ENCODE data around the gene HBB.

Gene HBB

DNA sequence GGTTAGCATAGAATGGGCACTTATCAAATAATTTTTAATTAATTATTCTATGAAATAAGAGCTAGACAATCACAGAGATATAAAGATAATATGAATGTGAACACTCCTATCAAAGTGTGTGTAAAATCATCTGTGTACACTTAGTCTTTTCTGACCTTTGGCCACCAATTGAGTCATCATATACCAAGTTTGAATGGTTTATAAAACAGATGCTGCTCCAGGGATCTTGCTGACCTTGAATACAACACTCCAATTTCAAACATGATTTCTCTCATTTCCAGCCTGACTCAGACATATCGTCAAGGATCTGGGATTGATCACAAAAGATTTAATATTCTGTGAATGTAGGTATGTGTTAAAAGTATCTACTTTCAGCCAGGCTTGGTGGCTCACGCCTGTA is 23.5 kb downstream of the HBB start:
- H3K4me1 ChIP-seq (ENCODE audit: control insufficient read depth, insufficient read depth, low read length) = no peaks in the 10 kb centered on the region
- no peak overlapping the region for H3K4me3 ChIP-seq (ENCODE audit: low read length)
- H3K9ac ChIP-seq (ENCODE audit: low read length) = no peak overlapping the region
- no peak overlapping the region for H3K27ac ChIP-seq (ENCODE audit: low read depth, low read length)
- no peaks in the 10 kb centered on the region for H3K27me3 ChIP-seq (ENCODE audit: control insufficient read depth, insufficient read depth, low read length)
- no peaks in the 10 kb centered on the region for H3K36me3 ChIP-seq (ENCODE audit: control insufficient read depth, insufficient read depth, low read length)

DNA sequence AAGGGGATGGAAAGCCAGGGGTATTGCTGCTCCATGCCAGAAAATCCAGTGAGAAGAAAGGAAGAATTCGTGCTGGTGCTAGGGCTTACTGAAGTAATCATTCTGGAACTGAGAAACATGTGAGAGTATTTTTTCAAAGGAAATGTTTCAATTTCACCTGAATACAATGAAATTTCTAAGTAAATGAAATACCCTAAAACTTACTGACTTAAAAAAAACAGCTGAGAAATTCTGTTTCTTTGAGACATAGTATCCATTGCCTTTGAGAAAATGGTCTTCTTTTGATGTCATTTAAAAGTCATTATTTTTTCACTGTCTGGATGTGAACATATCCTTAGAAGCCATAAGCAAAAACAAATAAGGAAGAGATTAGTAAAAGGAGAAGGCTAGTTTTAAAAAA is 26.3 kb downstream of the HBB start, which contains the start of gene OR51V1:
Gene OR51V1 (minus strand): TSS at position 101 of the 400 bp plus-strand sequence. CDS start 0 bp downstream, at position 101.
- no peaks in the 10 kb centered on the region for H3K4me1 ChIP-seq (ENCODE audit: control insufficient read depth, insufficient read depth, low read length)

DNA sequence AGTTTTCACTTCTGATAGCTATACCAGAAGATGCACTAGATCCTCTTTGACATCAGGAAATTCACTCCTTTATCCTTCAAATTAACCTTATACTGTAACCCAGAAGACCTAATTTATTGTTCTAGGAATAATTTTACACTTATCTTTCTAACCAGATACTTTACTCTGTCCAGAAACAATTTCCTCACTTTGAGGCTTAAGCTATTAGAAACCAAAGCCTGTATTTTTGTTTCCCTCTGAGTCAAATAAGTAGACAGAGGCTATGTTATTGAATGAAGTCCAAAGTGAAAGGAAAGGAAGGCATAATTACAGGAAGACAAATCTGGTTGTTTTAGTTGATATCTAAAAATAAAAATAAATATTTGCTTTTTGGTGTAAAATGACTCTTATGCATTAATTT is 28.6 kb downstream of the HBB start:
- H3K36me3 ChIP-seq (ENCODE audit: control insufficient read depth, insufficient read depth, low read length) = no peaks in the 10 kb centered on the region
- no peaks in the 10 kb centered on the region for H3K4me1 ChIP-seq (ENCODE audit: control insufficient read depth, insufficient read depth, low read length)
- no peak overlapping the region for H3K9ac ChIP-seq (ENCODE audit: low read length)
- no peak overlapping the region for H3K27ac ChIP-seq (ENCODE audit: low read depth, low read length)
- no peaks in the 10 kb centered on the region for H3K27me3 ChIP-seq (ENCODE audit: control insufficient read depth, insufficient read depth, low read length)
- H3K4me3 ChIP-seq (ENCODE audit: low read length) = no peak overlapping the region

More for the DNA sequence above, 26.3 kb downstream of the HBB start, which contains the start of gene OR51V1:
- Histone ChIP-seq H3K36me3 (ENCODE audit: control insufficient read depth, insufficient read depth, low read length) (no peaks in the 10 kb centered on the region), H3K9ac (ENCODE audit: low read length) (no peak within 1 kb of the TSS), H3K27ac (ENCODE audit: low read depth, low read length) (no peak within 1 kb of the TSS), H3K27me3 (ENCODE audit: control insufficient read depth, insufficient read depth, low read length) (no peaks in the 10 kb centered on the region), H3K4me3 (ENCODE audit: low read length) (no peak within 1 kb of the TSS)

DNA sequence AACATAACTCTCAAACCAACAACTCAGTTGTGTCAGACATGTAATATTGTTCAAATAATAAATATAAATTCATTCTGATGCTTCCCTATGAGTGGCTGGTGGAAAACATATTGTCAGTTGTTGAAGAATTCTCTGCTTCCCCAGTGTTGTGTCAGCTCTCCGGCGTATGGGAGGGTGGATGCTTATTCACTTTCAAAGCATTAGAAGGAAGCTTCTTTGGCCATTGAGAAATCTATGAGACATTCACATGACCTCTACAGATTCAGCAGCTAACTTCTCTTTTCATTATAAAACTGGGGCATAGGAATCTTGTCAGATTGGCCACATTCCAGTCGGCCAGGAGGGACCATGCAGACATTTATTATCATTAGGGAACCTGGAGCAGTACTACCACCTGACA is 29.3 kb downstream of the HBB start:
- Histone ChIP-seq H3K27me3 (ENCODE audit: control insufficient read depth, insufficient read depth, low read length) (no peaks in the 10 kb centered on the region), H3K4me1 (ENCODE audit: control insufficient read depth, insufficient read depth, low read length) (no peaks in the 10 kb centered on the region), H3K27ac (ENCODE audit: low read depth, low read length) (no peak overlapping the region), H3K36me3 (ENCODE audit: control insufficient read depth, insufficient read depth, low read length) (no peaks in the 10 kb centered on the region), H3K9ac (ENCODE audit: low read length) (no peak overlapping the region), H3K4me3 (ENCODE audit: low read length) (no peak overlapping the region)

DNA sequence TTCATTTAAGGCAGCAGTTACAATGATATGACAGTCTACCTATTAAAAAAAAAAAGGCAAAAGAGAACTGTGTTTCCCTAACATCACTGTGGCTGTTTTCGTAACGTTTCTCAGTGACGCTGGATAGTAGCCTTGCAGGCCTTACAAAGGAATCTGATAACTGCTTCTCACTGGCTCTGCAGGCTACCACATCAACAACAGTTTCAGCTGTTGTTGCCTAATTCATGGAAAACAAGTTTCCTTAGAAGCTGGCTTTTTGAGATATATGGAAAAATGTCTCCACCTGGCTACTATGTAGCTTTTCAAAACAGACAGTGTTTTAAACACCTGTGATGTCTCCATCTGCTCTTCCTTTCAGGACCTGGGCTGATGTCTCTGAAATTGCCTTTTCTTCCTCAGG is 30.1 kb downstream of the HBB start:
- H3K4me3 ChIP-seq (ENCODE audit: low read length) = no peak overlapping the region
- H3K4me1 ChIP-seq (ENCODE audit: control insufficient read depth, insufficient read depth, low read length) = no peaks in the 10 kb centered on the region
- H3K27me3 ChIP-seq (ENCODE audit: control insufficient read depth, insufficient read depth, low read length) = no peaks in the 10 kb centered on the region
- H3K27ac ChIP-seq (ENCODE audit: low read depth, low read length) = no peak overlapping the region
- H3K36me3 ChIP-seq (ENCODE audit: control insufficient read depth, insufficient read depth, low read length) = no peaks in the 10 kb centered on the region
- H3K9ac ChIP-seq (ENCODE audit: low read length) = no peak overlapping the region

DNA sequence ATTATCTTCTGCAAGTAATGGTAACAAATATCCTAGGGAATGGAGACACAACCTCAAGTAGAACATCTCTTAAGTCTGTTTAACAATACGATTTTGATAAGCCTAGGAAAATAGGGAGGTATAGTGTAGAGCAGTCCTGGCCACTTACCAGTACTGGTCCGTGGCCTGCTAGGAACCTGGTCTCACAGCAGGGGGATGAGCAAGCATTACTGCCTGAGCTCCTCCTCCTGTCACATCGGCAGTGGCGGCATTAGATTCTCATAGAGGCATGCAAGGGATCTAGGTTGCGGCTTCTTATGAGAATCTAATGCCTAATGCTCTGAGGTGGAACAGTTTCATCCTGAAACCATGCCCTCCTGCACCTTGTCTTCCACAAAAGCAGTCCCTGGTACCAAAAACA is 30.8 kb downstream of the HBB start:
- H3K9ac ChIP-seq (ENCODE audit: low read length) = no peak overlapping the region
- H3K4me1 ChIP-seq (ENCODE audit: control insufficient read depth, insufficient read depth, low read length) = no peaks in the 10 kb centered on the region
- H3K27ac ChIP-seq (ENCODE audit: low read depth, low read length) = no peak overlapping the region
- H3K27me3 ChIP-seq (ENCODE audit: control insufficient read depth, insufficient read depth, low read length) = no peaks in the 10 kb centered on the region
- H3K36me3 ChIP-seq (ENCODE audit: control insufficient read depth, insufficient read depth, low read length) = no peaks in the 10 kb centered on the region
- no peak overlapping the region for H3K4me3 ChIP-seq (ENCODE audit: low read length)

DNA sequence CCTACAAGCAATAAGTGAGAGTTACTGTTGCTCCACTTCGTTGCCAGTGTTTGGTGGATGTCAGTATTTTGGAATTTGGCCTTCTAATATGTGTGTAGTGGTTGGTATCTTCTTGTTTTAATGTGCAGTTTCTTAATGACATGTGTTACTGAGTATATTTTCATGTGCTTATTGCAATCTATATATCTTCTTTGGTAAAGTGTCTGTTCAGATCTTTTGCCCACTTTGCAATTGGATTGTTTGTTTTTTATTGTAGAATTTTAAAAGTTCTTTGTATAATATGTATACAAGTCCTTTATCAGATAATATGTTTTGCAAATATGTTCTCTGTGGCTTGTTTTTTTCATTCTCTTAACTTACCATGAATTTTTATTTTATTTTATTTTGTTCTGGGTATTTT is 34.1 kb downstream of the HBB start:
- no peaks in the 10 kb centered on the region for H3K36me3 ChIP-seq (ENCODE audit: control insufficient read depth, insufficient read depth, low read length)
- H3K4me3 ChIP-seq (ENCODE audit: low read length) = no peak overlapping the region
- no peak overlapping the region for H3K27ac ChIP-seq (ENCODE audit: low read depth, low read length)
- H3K4me1 ChIP-seq (ENCODE audit: control insufficient read depth, insufficient read depth, low read length) = no peaks in the 10 kb centered on the region
- H3K27me3 ChIP-seq (ENCODE audit: control insufficient read depth, insufficient read depth, low read length) = no peaks in the 10 kb centered on the region
- no peak overlapping the region for H3K9ac ChIP-seq (ENCODE audit: low read length)

DNA sequence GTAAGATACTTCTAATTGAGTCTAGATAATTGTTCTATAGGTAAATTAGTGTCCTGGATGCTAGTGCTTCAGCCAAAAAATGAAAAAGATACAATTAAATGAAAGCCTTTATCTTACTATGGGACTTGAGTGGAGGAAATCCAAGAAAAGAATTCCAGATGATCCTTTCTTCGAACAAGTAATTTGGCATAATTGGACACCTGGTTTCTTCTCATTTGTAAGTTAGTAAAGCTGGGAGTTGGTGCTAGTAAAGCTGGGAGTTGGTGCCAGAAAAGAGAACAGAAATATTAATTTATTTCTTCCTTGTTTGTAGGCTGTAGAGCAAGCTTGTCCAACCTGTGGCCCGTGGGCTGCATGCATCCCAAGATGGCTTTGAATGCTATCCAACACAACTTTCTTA is 38.7 kb downstream of the HBB start:
- no peak overlapping the region for H3K27ac ChIP-seq (ENCODE audit: low read depth, low read length)
- H3K4me1 ChIP-seq (ENCODE audit: control insufficient read depth, insufficient read depth, low read length) = no peaks in the 10 kb centered on the region
- no peak overlapping the region for H3K4me3 ChIP-seq (ENCODE audit: low read length)
- H3K9ac ChIP-seq (ENCODE audit: low read length) = no peak overlapping the region
- no peaks in the 10 kb centered on the region for H3K36me3 ChIP-seq (ENCODE audit: control insufficient read depth, insufficient read depth, low read length)
- no peaks in the 10 kb centered on the region for H3K27me3 ChIP-seq (ENCODE audit: control insufficient read depth, insufficient read depth, low read length)

DNA sequence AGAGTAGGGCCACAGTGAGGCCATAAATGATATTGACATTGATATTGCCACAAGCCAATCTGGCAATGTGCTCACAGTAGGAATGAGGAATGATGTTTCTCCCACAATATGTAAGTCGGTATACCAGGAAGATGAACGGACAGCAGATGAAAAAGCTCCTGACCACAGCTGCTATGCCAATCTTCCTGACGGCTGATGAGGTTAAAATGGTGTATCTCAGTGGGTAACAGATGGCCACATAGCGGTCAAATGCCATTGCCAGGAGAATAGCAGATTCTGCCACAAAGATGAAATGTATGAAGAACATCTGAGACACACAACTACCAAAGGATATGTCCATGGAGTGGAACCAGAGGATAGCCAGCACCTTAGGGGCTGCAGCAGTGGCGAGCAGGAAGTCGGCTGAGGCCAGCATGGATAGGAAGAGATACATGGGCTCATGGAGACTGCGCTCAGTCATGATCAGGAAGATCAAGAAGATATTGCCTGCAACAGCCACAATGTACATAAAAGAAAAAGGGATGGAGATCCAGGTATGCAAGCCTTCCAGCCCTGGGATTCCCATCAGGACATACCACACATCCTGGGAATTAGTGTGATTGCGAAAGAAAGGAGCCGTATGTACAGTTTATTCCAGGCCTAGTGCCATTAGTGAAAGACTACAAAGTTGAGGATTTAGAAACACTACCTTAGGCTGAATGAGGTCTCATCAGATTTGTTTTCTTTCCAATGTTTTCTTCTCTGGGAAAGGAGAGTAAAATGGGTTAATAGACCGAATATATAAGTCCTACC is 48.6 kb downstream of the HBB start:
- Histone ChIP-seq H3K4me3 (ENCODE audit: low read length) (no peak overlapping the region), H3K36me3 (ENCODE audit: control insufficient read depth, insufficient read depth, low read length) (no peaks in the 10 kb centered on the region), H3K4me1 (ENCODE audit: control insufficient read depth, insufficient read depth, low read length) (no peaks in the 10 kb centered on the region), H3K27ac (ENCODE audit: low read depth, low read length) (no peak overlapping the region), H3K9ac (ENCODE audit: low read length) (no peak overlapping the region), H3K27me3 (ENCODE audit: control insufficient read depth, insufficient read depth, low read length) (no peaks in the 10 kb centered on the region)

Data from rectal smooth muscle tissue (tissue), 1 donor.